SH-SY5Y (cell line): ENCODE measurements around the gene ABHD4.

Experiments used
- GATA2 ChIP-seq: IDR thresholded peaks from 2 replicates; pipeline ENCODE4 v1.6.1; 2011; ENCODE audit warnings: mild to moderate bottlenecking, low read depth, low read length
- GATA3 ChIP-seq: IDR thresholded peaks from 2 replicates; pipeline ENCODE4 v1.6.1; 2011; ENCODE audit warnings: low read depth, mild to moderate bottlenecking, low read length, moderate library complexity

Gene ABHD4

GRCh38 chr14:22656945-22657731 is 59.0 kb downstream of the ABHD4 start:
- TF ChIP-seq GATA3 (no peak), GATA2 (no peak)

GRCh38 chr14:22657861-22658260 is 59.8 kb downstream of the ABHD4 start:
- TF ChIP-seq GATA3: no peak
- TF ChIP-seq GATA2: no peak

- TF ChIP-seq GATA3: no peak
- TF ChIP-seq GATA2: no peak
Observed at GRCh38 chr14:22658946-22659345, 60.8 kb downstream of the ABHD4 start.

GRCh38 chr14:22660654-22661053 is 62.6 kb downstream of the ABHD4 start:
- TF ChIP-seq GATA3: no peak
- no peak for TF ChIP-seq GATA2
